Kidney capillary endothelial cell (primary cell): Measurements from ENCODE around the gene SLC35D2.
"Not testable (repeated sequence)": the region's sequence is repeated elsewhere in the genome, so short reads cannot be mapped to it uniquely, and the experiment has no call there.

Experiments
- DNase-seq: peaks from one replicate; pipeline ENCODE4 v3.0.0-alpha.2; 2018; ENCODE audit warnings: low spot score

SLC35D2 gene

DNA sequence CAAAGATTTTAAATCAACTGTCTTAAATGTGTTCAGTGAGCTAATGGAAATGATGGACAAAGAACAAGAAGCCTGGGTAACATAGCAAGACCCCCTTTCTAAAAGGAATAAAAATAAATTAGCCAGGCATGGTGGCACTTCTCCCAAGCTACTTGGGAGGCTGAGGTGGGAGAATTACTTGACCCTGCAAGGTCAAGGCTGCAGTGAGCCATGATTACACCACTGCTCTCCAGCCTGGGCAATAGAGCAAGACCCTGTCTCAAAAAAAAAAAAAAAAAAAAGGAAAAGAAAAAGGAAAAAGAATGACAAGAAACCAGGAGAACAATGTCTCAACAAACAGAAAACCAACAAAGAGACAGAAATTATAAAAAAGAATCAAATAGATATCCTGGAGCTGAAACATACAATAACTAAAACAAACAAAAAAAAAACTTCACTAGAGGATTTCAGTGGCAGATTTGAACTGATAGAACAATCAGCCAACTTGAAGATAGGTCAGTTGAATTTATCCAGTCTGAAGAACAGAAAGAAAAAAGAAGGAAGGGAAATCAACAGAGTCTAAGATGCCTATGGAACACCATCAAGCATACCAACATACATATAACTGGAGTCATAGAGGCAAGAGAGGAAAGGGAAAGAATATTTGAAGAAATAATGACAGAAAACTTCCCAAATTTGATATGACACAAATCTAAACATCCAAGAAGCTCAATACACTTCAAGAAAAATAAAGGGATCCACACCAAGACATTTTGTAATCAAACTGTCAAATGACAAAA, 16.8 kb upstream of the SLC35D2 start:
- DNase-seq: no peak

DNA sequence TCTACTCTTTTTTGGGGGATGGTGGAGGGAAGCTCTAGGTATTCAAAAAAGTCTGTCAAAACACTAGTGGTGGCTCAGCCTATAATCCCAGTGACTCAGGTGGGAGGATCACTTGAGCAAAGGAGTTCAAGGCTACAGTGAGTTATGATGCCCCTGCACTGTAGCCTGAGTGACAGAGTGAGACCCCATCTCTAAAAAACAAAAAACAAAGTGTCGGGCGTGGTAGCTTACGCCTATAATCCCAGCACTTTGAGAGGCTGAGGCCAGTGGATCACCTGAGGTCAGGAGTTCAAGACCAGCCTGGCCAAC, 15.8 kb upstream of the SLC35D2 start:
- no peak for DNase-seq

- DNase-seq: no peak
These were observed 15.2 kb upstream of the SLC35D2 start for GRCh38 chr9:96398582-96399324.

- DNase-seq: no peak
These were observed 12.5 kb upstream of the SLC35D2 start for GRCh38 chr9:96395964-96396363.

DNA sequence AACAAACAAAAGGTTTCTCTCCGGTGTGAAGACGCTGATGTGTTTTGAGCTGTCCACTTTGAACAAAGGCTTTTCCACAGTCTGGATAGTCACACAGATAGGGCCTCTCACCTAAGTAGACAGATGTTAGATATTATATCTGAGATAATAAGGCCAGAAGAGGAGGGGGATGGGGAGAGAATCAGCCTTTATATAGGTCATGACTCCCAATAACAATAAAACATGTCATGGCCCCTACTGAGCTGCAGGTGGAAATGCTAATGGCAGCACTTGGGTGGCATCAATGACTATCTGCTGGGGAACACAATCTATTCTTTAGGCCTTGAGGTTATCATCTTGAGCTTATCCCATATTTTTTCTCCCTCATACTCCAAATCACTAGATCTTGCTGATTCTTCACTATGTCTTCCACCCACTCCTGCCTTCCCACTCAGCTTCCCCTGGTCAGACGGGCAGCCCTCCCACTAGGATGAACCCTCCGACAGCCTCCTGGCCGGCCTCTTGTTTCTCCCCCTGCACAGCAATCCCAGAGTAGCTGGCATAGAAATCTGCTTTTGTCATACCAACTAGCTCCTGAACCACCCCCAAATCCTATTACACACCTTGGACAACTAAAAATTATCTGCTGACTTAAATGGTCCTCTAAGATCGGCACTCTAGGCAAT, 11.5 kb upstream of the SLC35D2 start:
- DNase-seq: no peak

- no peak for DNase-seq
These were observed 8.8 kb upstream of the SLC35D2 start for GRCh38 chr9:96392263-96392662.

DNA sequence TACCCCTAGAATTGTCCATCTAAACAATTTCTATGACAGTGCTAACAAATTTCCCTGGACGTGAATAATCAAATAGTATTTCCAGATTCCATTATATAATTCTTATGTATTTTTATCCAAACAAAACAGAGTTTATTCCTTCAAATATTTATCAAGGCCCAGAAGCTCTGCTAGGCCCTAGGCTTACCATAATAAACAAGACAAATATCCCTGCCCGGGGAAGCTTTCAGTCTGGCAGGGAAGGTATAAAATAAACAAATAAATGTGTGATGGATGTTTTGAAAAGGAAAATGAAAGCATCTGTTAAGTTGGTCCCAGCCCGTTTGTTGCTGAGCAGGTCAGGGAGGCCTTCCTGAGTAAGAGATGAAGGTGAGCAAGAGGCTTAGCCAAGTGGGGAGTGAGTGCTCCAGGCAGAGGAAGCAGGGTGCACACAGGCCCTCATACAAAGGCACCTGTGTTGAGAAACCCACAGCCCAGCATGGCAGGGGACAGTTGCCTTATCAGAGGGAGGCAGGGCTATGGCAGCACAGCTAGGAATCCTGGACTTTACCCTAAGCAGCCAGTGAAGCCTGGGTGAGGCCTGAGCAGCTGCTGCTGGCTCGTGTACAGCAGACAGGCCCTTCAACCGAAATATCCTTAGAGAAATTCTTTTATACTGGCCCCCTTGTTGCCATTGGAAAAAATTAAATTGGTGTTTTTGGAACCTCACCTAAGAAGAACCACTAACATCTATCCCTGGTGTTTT, 7.7 kb upstream of the SLC35D2 start:
- no peak for DNase-seq

DNA sequence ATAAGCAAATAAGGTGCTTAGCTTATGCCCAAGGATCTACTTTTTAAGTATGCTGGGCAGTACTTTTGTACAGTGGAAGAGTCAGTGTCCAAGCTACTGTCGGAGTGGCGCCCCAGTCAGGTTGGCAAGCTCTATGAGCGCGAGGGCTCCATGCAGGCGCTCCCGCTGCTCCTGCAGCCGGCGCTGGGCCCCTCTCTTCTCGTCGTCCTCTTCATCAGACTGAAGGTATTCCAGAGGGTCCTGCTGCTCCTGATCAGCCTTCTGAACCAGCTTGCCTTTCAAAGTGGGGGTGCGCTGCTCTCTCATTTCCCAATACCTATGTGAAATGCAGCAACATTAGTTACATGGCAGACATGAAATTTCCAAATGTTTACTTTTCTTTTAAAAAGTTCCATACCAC, 4.6 kb upstream of the SLC35D2 start:
- DNase-seq: no peak

DNA sequence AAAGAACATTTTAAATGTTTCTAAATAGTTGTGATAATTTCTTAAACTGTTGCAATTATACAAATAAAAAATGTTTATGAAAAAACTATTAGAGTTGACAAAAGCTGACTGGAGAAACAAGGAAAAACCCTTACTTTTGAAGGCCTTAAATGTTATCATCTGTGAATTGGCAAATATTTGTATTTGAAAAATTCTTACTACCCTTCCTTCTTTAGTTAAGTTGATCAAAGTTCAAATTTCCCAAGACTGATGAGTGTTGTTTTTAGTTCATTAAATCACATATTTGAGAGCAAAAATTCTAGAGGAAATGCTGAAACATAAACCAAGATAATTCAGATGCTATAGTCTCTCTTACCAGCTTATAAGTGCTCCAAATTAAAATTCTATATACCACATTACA, 2.6 kb upstream of the SLC35D2 start:
- no peak for DNase-seq

- no peak for DNase-seq
These were observed 709 bp downstream of the SLC35D2 start for GRCh38 chr9:96382839-96383164.

DNA sequence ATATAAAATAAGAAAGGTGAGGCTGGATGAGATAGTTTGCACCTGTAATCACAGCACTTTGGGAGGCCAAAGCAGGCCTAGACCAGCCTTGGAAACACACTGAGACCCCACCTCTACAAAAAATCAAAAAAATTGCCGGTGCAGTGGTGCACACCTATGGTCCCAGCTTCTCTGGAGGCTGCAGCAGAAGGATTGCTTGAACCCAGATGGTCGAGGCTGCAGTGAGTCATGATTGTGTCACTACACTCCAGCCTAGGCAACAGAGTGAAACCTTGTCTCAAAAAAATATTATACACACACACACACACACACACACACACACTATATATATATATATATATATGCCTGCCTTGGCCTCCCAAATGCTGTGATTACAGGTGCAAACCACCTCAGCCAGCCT, 1.3 kb downstream of the SLC35D2 start:
- DNase-seq: no peak

GRCh38 chr9:96381696-96382095, 1.8 kb downstream of the SLC35D2 start:
- no peak for DNase-seq

GRCh38 chr9:96381125-96381524, 2.4 kb downstream of the SLC35D2 start:
- no peak for DNase-seq

DNA sequence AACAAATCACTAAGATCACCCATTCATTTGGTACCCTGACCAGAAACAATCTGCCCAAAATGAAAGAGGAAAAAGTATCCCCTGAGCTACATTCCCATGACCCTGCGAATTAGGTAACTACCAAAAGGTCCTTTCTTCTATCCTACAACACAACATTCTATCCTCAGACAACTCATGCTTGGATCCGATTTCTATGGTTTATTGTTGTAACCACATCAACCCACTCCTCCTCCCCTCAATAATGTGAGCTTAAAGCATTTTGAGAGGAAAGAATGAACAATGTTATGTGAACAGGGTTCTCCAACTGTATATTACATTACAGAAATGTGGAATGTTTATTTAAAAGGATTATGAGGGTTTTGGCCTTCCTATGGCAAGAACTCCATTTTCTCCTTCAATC, 4.0 kb downstream of the SLC35D2 start:
- no peak for DNase-seq

- DNase-seq: no peak
These were observed 5.3 kb downstream of the SLC35D2 start for GRCh38 chr9:96378187-96378586.

GRCh38 chr9:96376891-96377874, 6.3 kb downstream of the SLC35D2 start:
- no peak for DNase-seq

GRCh38 chr9:96375507-96375906, 8.0 kb downstream of the SLC35D2 start:
- not testable (repeated sequence) for DNase-seq

GRCh38 chr9:96367943-96368342, 15.6 kb downstream of the SLC35D2 start:
- no peak for DNase-seq

- DNase-seq: no peak
These were observed 20.1 kb downstream of the SLC35D2 start for GRCh38 chr9:96363175-96363967.

DNA sequence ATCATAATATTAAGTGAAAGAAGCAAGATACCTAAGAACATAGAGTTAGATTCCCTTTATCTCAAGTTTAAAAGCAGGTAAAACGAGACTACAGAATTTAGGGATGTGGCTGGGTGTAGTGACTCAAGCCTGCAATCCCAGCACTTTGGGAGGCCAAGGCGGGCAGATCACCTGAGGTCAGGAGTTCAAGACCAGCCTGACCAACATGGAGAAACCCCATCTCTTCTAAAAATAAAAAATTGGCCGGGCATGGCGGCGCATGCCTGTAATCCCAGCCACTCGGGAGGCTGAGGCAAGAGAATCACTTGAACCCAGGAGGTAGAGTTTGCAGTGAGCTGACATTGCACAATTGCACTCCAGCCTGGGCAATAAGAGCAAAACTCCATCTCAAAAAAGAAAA, 21.4 kb downstream of the SLC35D2 start:
- not testable (repeated sequence) for DNase-seq

DNA sequence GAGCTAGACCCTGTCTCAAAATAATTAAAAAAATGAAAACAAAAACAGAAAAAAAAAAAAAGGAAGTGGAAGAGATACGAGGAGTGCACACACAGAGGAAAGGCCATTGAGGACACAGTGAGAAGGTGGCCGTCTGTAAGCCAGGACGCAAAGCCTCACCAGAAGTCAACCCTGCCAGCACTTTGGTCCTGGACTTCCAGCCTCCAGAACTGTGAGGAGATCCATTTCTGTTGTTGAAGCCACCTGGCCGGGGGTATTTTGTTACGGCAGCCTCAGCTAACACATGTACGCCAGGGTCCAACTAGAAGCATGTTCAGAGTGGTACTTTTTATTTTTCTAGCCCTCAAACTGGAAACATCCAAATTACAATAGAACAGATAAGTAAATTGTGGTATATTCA, 21.8 kb downstream of the SLC35D2 start:
- no peak for DNase-seq
